HepG2 (cell line): ENCODE measurements around the gene ABCF1. TPM values are rescaled to one million over a fixed set of nuclear protein-coding genes. Genes with fewer than 3 reads are reported as not detected.

Experiments used
- AGO1 ChIP-seq: fragments of 200-400 bp; formaldehyde crosslinking; IDR thresholded peaks from 2 replicates; pipeline ENCODE4 v1.6.1; 2017; ENCODE audit warnings: mild to moderate bottlenecking, low read depth, low read length, moderate library complexity; ENCODE audit not compliant: poor library complexity, severe bottlenecking
- CENPX ChIP-seq: sonication (generic); formaldehyde crosslinking; IDR thresholded peaks from 2 replicates; pipeline ENCODE4 v1.9.0; 2021; ENCODE audit warnings: mild to moderate bottlenecking, missing genetic modification reagents, moderate library complexity
- GABPB1 ChIP-seq: IDR thresholded peaks from 2 replicates; pipeline ENCODE4 v1.6.1; 2016; ENCODE audit warnings: mild to moderate bottlenecking, missing genetic modification reagents, moderate library complexity, missing compliant biosample characterization
- MBNL3 ChIP-seq: fragments of 250-450 bp; sonication (Bioruptor Pico); conservative IDR thresholded peaks from 2 replicates; pipeline ENCODE4 v1.8.0; 2022; ENCODE audit warnings: mild to moderate bottlenecking, inconsistent platforms
- NFYB ChIP-seq: sonication (generic); formaldehyde crosslinking; IDR thresholded peaks from 2 replicates; pipeline ENCODE4 v1.4.0; 2020; ENCODE audit warnings: missing genetic modification reagents
- ONECUT2 ChIP-seq: sonication (generic); formaldehyde crosslinking; IDR thresholded peaks from 2 replicates; pipeline ENCODE4 v1.4.0; 2020; ENCODE audit warnings: missing genetic modification reagents
- PHF20 ChIP-seq: sonication (generic); formaldehyde crosslinking; IDR thresholded peaks from 2 replicates; pipeline ENCODE4 v1.5.0; 2020; ENCODE audit warnings: mild to moderate bottlenecking, missing genetic modification reagents
- RBM22 ChIP-seq: fragments of 200-400 bp; formaldehyde crosslinking; optimal IDR thresholded peaks from 2 replicates; pipeline ENCODE3; 2017; ENCODE audit warnings: mild to moderate bottlenecking, low read length, moderate library complexity
- RORA ChIP-seq: sonication (generic); formaldehyde crosslinking; IDR thresholded peaks from 2 replicates; pipeline ENCODE4 v1.5.0; 2020; ENCODE audit warnings: mild to moderate bottlenecking, missing genetic modification reagents, moderate library complexity
- SCMH1 ChIP-seq: sonication (generic); formaldehyde crosslinking; IDR thresholded peaks from 2 replicates; pipeline ENCODE4 v1.9.0; 2021; ENCODE audit warnings: missing genetic modification reagents, mild to moderate bottlenecking, borderline replicate concordance
- SP2 ChIP-seq: sonication (generic); formaldehyde crosslinking; IDR thresholded peaks from 2 replicates; pipeline ENCODE4 v1.5.1; 2020; ENCODE audit warnings: mild to moderate bottlenecking, missing genetic modification reagents
- TOPORS ChIP-seq: sonication (generic); formaldehyde crosslinking; IDR thresholded peaks from 2 replicates; pipeline ENCODE4 v1.8.0; 2023; ENCODE audit warnings: mild to moderate bottlenecking, missing genetic modification reagents
- USF2 ChIP-seq, 2 experiments: sonication (generic) in 1 of 2; formaldehyde crosslinking in 1 of 2; IDR thresholded peaks; 2 replicates each; pipeline versions ENCODE4 v1.5.1 to v1.6.1; 2011 to 2020; ENCODE audit warnings: borderline replicate concordance in 1 of 2, low read depth in 1 of 2, low read length in 1 of 2, mild to moderate bottlenecking in 1 of 2, missing genetic modification reagents in 1 of 2, moderate library complexity in 1 of 2
- YY1 ChIP-seq: IDR thresholded peaks from 2 replicates; pipeline ENCODE4 v1.6.1; 2011; ENCODE audit warnings: low read length, low read depth, moderate library complexity, mild to moderate bottlenecking; ENCODE audit not compliant: insufficient read depth, insufficient replicate concordance
- ZBTB37 ChIP-seq: sonication (generic); formaldehyde crosslinking; IDR thresholded peaks from 2 replicates; pipeline ENCODE4 v1.4.0; 2020; ENCODE audit warnings: mild to moderate bottlenecking, missing genetic modification reagents
- ZBTB39 ChIP-seq: sonication (generic); formaldehyde crosslinking; IDR thresholded peaks from 2 replicates; pipeline ENCODE4 v1.5.0; 2020; ENCODE audit warnings: missing genetic modification reagents
- ZMAT5 ChIP-seq: sonication (generic); formaldehyde crosslinking; IDR thresholded peaks from 2 replicates; pipeline ENCODE4 v1.5.0; 2020; ENCODE audit warnings: mild to moderate bottlenecking, low read depth, missing genetic modification reagents, borderline replicate concordance
- ZNF235 ChIP-seq: sonication (generic); formaldehyde crosslinking; IDR thresholded peaks from 2 replicates; pipeline ENCODE4 v1.8.1; 2023; ENCODE audit warnings: mild to moderate bottlenecking, missing genetic modification reagents, borderline replicate concordance
- ZNF253 ChIP-seq: sonication (generic); formaldehyde crosslinking; IDR thresholded peaks from 2 replicates; pipeline ENCODE4 v1.8.0; 2022; ENCODE audit warnings: mild to moderate bottlenecking, missing genetic modification reagents, borderline replicate concordance
- ZNF3 ChIP-seq: IDR thresholded peaks from 2 replicates; pipeline ENCODE4 v1.7.0; 2017; ENCODE audit warnings: inconsistent platforms
- ZNF549 ChIP-seq: sonication (generic); formaldehyde crosslinking; IDR thresholded peaks from 2 replicates; pipeline ENCODE4 v1.5.0; 2020; ENCODE audit warnings: missing genetic modification reagents
- ZNF570 ChIP-seq: sonication (generic); formaldehyde crosslinking; IDR thresholded peaks from 2 replicates; pipeline ENCODE4 v1.4.0; 2020; ENCODE audit warnings: mild to moderate bottlenecking, missing genetic modification reagents, borderline replicate concordance
- ZNF713 ChIP-seq: sonication (generic); formaldehyde crosslinking; IDR thresholded peaks from 2 replicates; pipeline ENCODE4 v1.4.0; 2020; ENCODE audit warnings: mild to moderate bottlenecking, missing genetic modification reagents
- polyA plus RNA-seq, 8 experiments: library from polyadenylated mRNA; depleted of rRNA in 3 of 8; stranded (reverse) in 7 of 8; unstranded in 1 of 8; fragments of >200 nt; fragmentation: Illumina TruSeq in 4 of 8; extraction: Trizol in 4 of 8; gene quantifications; 2 replicates each; pipeline versions ENCODE4 v1.2.1 to v1.2.3, GENCODE V29; 2011 to 2016; ENCODE audit warnings: low read depth in 4 of 8, missing spikeins in 1 of 8, mixed read lengths in 1 of 8; ENCODE audit not compliant: insufficient read depth in 1 of 8
- total RNA-seq, 5 experiments: library from RNA; depleted of rRNA; stranded (reverse); fragments of >200 nt; fragmentation: Illumina TruSeq; extraction: Trizol; gene quantifications; 2 replicates each; pipeline ENCODE4 v1.2.3, GENCODE V29; 2016; ENCODE audit warnings: low read depth in 1 of 5

Gene ABCF1
- total and polyA plus RNA-seq, 2 of the 13 experiments (the other 11 are each of a cell fraction or from before 2014, with no cell fraction given): 25.4 to 98.9 TPM

GRCh38 chr6:30554962-30555815, 16.1 kb upstream of the ABCF1 start (continued):
- TF ChIP-seq GABPB1 (CRISPR knock-in tag) (0 out of 2 replicates have a peak, but pooled peaks have one; percentile 5), ZNF3 (CRISPR knock-in tag) (no peak), ZNF549 (CRISPR knock-in tag) (no peak), CENPX (CRISPR knock-in tag) (no peak), ONECUT2 (CRISPR knock-in tag) (no peak), ZBTB39 (CRISPR knock-in tag) (peak; percentile 25; the same call in 1 of the 2 replicates), NFYB (CRISPR knock-in tag) (0 out of 2 replicates have a peak, but pooled peaks have one; percentile 7), ZNF570 (CRISPR knock-in tag) (no peak), YY1 (no peak), AGO1 (peak; percentile 54), RORA (CRISPR knock-in tag) (no peak), SCMH1 (CRISPR knock-in tag) (no peak), TOPORS (CRISPR knock-in tag) (no peak), ZNF713 (no peak), ZNF253 (no peak), PHF20 (no peak; the same call in 1 of the 2 replicates), ZMAT5 (CRISPR knock-in tag) (no peak), ZNF235 (peak; percentile 56; the same call in 1 of the 2 replicates), USF2 (IDR thresholded peaks at IDR 0.05; ENCODE audit: low read depth, low read length) (no peak), USF2 (CRISPR knock-in tag; IDR thresholded peaks at IDR 0.05; ENCODE audit: borderline replicate concordance) (no peak), ZBTB37 (CRISPR knock-in tag) (no peak), SP2 (no peak), RBM22 (no peak), MBNL3 (no peak)
